HG03159 (cell line): ENCODE results near the gene FTO.

ENCODE experiments used
- ATAC-seq: cut with Tn5 transposase; IDR thresholded peaks from one replicate; pipeline ENCODE4 v1.9.1; 2021; ENCODE audit warnings: mild to moderate bottlenecking, moderate library complexity; ENCODE audit not compliant: unreplicated experiment

FTO gene

GRCh38 chr16:53780051-53780450, 76.1 kb downstream of the FTO start:
- no peak for ATAC-seq

DNA sequence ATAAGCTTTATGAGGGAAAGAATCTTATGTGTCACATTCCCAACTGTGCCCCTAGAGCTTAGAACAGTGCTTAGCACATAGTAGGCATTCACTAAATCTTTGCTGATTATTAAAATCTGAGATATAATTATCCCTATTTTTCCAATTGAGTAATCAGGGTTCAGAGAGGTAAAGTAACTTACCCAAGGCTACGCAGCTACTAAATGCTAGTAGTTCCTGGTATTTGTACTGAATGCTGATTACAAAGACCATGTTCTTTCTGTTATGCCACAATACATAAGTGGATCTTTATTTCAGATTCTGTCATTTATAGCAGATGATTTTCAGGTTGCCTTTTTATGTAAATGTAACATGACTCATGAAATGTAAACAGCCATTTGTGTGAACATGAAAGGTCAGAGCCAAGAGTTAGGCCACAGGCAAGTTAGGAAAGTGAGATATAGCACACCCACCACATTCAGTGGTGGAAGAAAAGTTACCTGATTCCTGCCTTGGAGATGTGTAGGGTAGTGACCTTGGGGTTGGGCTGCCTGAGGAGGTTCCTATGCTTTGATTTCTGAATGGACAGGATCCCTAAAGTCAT, 77.2 kb downstream of the FTO start:
- ATAC-seq = no peak

- no peak for ATAC-seq
Measured at GRCh38 chr16:53782148-53782547, 78.2 kb downstream of the FTO start.

DNA sequence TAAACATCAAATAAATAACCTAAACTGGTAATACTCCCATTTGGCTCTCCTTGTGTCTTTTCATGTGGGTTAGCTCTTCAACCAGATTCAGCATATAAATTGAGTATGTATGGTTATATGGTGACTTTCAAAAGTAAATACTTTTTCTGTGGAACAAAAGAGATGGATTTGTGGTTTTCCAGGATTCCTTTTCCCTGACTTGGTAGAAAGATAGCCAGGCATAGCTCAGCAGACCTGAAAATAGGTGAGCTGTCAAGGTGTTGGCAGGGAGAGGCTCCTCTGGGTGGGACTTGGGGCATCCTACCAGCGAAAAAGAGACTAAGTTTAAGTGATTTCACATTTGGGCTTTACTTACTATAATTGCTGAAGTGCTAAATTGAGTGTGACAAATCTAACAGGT, 80.3 kb downstream of the FTO start:
- ATAC-seq = no peak

DNA sequence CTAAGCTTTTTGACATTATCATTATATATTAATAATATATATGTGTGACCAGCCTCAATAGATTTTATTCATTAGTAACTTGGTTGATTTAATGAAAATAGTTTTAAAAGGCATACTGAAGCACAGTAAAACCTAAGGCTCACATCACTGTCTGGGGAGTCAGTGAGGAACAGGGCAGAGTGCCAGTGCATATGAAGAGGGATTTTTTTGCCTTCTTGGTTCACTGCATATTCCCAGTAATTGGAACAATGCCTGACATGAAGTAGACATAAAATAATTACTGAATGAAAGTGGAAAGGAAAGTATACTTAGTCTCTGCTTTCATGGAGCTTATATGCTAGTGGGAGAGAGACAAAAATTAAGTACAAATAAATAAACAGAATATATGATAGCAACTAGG, 81.1 kb downstream of the FTO start:
- no peak for ATAC-seq

GRCh38 chr16:53785916-53786315, 82.0 kb downstream of the FTO start:
- no peak for ATAC-seq

DNA sequence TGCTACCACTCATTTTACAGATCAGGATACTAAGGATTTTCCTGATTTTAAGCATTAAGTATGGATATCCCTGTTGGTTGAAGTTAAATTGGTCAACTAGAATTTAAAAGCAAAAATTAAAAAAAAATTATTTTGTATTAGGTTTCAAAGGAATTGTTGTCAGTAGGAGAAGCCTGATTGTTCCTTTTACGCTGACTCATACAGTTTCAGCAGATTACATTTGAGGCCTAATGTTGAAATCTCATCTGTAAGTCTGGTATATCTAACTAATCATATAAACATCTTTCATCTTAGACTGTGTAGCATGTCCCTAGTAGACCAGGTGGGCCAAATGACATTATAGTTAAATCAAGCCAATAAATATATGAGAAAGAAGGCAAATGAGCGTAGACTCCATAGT, 83.5 kb downstream of the FTO start:
- no peak for ATAC-seq

GRCh38 chr16:53789137-53789536, 85.2 kb downstream of the FTO start:
- no peak for ATAC-seq

DNA sequence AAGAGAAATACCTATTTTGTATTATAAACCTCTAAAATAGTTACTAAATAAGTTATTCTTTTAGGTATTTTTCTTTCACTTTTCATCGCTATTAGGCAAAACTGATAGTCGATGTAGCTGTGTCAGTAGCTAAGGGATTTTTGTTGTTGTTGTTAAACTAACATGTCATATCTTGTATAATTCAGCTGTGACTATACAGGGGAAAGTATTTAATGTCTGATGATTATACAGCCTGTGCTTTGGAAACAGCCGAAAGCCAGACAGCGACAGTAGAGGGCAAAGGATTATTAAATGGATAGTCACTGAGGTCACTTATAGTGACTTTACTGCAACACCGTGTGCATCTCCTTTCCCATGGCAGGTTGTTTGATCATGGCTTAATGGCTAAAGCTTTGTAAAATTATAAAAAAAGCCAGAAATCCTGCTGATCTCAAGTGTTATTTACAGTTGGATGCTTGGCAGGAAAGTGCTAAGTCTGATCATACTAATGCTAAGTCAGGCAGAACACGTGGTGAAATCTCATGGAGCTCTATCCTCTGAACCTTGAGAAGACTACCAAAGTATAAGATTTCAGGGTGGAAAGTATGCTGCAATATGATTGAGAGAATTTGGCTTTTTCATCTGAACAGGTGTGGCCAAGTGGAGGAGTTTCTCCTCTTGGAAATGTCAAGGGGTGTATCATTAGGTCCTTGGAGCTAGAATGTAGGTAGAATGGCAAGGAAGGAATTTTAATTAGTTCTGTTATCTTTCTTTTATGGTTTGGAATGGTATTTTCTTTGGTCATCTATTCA, 88.4 kb downstream of the FTO start:
- no peak for ATAC-seq

GRCh38 chr16:53803451-53803850, 99.5 kb downstream of the FTO start:
- no peak for ATAC-seq

DNA sequence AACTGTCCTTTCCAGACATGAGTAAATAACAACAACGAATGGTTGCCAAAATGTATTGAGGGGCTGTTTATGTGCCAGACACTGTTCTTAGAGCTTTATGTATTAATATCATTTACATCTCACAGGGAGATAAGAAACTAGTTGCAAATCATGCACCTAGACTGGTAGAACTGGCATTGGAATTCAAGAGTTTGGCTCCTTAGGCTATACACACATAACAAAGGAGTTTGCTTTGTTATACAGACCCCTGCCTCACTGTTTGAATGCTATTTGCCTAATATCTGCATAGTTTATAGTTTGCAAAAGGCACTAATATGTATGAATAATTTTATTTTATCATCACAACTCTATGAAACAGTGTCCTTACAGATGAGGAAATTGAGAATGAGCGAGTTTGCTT, 100.0 kb downstream of the FTO start:
- no peak for ATAC-seq

- ATAC-seq = no peak
Measured at GRCh38 chr16:53804467-53804866, 100.5 kb downstream of the FTO start.

GRCh38 chr16:53805113-53805512, 101.2 kb downstream of the FTO start:
- no peak for ATAC-seq

DNA sequence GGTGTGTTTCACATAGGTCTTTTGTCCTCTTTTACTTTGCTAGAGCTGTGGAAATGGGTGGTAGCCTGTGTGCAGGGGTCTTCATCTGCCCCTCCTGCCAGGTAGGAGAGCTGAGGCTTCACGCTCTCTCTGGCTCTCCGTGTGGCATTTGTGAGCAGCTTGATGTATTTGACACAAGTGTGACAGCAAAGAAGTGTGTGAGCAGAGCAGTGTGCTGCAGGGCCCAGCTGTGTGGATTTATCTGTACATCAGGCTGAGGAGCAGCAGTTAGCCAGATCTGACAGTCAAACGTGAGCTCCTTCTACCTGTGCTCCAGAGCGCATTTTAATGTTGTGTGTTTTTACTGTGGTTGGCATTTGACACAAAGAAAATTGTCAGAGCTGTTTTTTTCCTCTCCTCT, 101.8 kb downstream of the FTO start:
- ATAC-seq = no peak

DNA sequence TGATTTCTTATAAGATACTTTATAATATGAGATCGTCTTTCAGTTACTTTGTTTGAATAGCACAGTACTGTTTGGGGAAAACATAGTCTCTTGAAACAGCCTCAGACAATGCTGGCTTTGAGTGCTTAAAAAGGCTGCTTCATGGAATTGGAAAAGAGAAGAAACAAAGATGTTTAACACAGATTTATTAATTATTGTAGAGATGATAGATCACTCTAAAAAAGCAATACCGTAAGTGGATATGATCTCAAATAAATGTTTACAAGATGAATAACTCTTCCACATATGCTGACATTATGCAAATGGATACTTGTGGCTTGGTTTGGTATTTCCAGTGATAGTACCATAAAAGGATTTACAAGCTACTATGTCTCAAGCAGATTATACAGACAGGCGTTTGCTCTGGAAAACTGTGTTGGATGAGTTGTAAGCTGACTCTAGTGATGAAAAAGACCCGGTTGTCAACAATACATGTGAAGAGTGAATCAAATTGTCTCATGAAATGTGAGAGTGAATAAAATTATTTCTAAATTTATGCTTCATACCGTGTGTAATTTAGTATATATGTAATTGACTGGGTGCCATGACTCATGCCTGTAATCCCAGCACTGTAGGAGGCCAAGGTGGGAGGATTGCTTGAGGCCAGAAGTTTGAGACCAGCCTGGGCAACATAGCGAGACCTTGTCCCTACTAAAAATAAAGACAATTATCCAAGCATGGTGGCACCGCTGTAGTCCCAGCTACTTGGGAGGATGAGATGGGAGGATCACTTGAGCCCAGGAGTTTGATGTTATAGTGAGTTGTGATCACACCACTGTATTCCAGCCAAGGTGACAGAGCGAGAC, 105.4 kb downstream of the FTO start:
- ATAC-seq = no peak

DNA sequence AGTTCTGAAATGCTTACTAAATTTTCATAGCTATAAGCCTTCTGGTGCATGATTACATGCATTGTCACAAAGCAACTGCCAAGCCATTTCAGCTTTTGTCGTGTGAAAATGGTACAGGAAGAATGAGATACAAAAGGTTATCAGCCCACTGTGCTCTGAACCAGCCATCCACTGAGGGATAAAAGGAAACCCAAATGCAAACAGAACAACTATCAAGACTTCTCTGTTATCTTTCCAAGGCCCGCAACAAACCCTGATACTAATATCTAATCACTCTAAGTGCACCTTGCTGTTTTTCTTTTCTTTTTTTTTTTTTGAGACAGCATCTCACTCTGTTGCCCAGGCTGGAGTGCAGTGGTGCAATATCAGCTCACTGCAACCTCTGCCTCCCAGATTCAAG, 109.0 kb downstream of the FTO start:
- ATAC-seq = no peak

DNA sequence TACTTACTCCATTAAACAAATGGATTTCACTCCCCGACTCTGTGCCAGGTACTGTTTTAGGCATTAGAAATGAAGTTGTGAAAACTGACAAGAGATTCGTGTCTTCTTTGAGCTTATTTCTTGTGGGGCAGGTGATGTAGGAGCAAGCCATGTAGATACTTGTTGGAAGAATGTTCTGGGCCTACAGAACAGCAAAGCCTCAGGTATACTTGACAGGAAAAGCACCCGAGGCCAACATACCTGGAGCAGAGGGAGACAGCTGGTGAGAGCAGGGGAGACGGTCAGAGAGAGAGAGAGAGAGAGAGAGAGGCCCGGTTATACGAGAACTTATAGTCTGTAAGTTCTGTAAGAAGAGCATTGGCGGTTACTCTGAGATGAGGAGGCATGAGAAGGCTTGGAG, 110.8 kb downstream of the FTO start:
- no peak for ATAC-seq

GRCh38 chr16:53816211-53816836, 112.4 kb downstream of the FTO start:
- ATAC-seq = no peak

DNA sequence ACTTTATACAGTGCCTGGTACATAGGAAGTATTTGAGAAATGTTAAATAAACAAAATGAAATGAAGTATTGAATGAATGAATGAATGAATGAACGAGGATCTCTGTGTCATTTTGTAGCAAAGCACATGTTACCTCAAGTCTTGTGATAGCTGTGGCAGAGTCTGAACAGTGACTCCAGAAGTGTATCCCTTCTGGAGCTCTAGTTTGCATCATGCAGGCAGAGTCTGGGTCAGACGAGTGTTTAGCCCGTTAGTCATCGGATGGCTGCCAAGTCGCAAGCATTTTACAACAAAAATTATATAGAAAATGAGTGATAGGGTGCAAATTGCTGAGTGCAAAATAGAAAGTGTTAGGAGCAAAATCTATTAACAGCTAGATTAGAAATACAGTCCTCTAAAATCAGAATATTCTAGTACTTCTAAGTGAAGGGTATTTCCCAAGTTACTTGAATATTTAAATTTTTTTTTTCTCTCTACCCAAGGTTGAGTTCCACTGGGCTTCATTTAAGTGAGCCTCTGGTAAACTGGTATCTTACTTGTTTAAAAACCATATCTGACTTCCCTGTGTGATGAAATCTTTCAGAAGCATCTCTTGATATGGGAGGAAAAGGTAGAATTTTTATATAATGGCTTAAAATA, 113.3 kb downstream of the FTO start:
- no peak for ATAC-seq

DNA sequence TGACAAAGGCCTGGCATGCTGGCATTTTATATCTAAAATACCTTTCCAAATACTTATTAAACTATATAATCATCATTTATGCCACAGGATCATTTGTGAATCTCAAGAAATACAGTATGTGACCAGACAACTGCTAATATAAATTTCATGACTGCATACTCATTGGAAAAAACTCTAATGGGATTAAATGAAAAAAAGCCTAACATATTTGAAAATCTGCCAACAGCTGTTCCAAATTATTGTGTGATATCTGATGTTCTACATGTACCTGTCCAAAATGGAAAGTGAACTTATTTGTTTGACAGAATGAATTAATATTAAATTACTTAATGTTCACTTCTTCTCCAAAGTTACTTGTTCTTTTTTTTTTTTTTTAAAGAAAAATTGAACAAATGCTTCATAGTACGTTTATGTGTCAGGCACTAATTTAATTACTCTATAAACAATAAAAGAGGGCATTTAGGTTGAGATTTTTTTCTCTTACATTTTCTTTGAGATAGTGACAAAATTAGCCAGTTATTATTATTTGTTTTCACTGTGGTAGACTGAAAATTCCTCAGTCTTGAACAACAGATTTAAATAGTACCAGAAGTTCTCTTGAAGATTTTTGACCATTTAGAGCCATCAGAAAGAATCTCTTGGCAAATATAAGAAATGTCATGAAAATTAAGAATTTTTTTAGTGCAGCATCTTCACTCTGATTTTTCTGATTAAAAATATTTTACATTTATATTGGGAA, 114.0 kb downstream of the FTO start:
- no peak for ATAC-seq
